ENCODE measurements around the gene C19orf73.
"Not testable (repeated sequence)": the region's sequence is repeated elsewhere in the genome, so short reads cannot be mapped to it uniquely, and the experiment has no call there.

DNA sequence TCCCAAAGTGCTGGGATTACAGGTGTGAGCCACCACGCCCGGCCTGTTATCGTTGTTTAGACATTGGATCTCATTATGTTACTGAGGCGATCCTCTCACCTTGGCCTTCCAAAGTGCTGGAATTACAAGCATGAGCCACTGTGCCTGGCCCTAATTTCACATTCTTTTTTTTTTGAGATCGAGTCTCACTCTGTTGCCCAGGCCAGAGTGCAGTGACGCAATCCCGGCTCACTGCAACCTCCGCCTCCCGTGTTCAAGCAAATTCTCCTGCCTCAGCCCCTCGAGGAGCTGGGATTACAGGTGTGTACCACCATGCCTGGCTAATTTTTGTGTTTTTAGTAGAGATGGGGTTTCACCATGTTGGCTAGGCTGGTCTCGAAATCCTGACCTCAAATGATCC is 4.3 kb upstream of the C19orf73 start:
- TF ChIP-seq, protein P1, sequence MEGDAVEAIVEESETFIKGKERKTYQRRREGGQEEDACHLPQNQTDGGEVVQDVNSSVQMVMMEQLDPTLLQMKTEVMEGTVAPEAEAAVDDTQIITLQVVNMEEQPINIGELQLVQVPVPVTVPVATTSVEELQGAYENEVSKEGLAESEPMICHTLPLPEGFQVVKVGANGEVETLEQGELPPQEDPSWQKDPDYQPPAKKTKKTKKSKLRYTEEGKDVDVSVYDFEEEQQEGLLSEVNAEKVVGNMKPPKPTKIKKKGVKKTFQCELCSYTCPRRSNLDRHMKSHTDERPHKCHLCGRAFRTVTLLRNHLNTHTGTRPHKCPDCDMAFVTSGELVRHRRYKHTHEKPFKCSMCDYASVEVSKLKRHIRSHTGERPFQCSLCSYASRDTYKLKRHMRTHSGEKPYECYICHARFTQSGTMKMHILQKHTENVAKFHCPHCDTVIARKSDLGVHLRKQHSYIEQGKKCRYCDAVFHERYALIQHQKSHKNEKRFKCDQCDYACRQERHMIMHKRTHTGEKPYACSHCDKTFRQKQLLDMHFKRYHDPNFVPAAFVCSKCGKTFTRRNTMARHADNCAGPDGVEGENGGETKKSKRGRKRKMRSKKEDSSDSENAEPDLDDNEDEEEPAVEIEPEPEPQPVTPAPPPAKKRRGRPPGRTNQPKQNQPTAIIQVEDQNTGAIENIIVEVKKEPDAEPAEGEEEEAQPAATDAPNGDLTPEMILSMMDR (IDR thresholded peaks at IDR 0.05), result not testable (repeated sequence)
- not testable (repeated sequence) for TF ChIP-seq POLR2A (IDR thresholded peaks at IDR 0.05)
